Progenitor cell of endocrine pancreas (in vitro differentiated cells): ENCODE measurements around the gene ATXN7. TPM values are rescaled to one million over a fixed set of nuclear protein-coding genes. Genes with fewer than 3 reads are reported as not detected.

Experiments
- DNase-seq: peaks from one replicate; pipeline ENCODE4 v3.0.0; 2021; ENCODE audit warnings: low spot score; ENCODE audit not compliant: unreplicated experiment
- H3K27ac Mint-ChIP-seq: 2 replicates; pipeline ENCODE4 v1.8.0; 2021; ENCODE audit warnings: mild to moderate bottlenecking, moderate library complexity, mixed read lengths
- H3K27me3 Mint-ChIP-seq: 2 replicates; pipeline ENCODE4 v1.8.0; 2021; ENCODE audit warnings: mixed read lengths
- H3K36me3 Mint-ChIP-seq: 2 replicates; pipeline ENCODE4 v1.8.0; 2022; ENCODE audit warnings: mixed read lengths; ENCODE audit not compliant: insufficient read depth
- H3K4me1 Mint-ChIP-seq: 2 replicates; pipeline ENCODE4 v1.8.0; 2021; ENCODE audit warnings: low read depth, mixed read lengths
- H3K4me3 Mint-ChIP-seq: 2 replicates; pipeline ENCODE4 v1.8.0; 2021; ENCODE audit warnings: low read depth, mild to moderate bottlenecking, moderate library complexity, mixed read lengths
- H3K9me3 Mint-ChIP-seq: 2 replicates; pipeline ENCODE4 v1.8.0; 2021; ENCODE audit warnings: low read depth, mixed read lengths
- CTCF ChIP-seq: fragments of 200-600 bp; sonication (generic); IDR thresholded peaks from one replicate; pipeline ENCODE4 v1.5.0; 2021; ENCODE audit warnings: antibody characterized with exemption, mild to moderate bottlenecking; ENCODE audit not compliant: unreplicated experiment
- total RNA-seq: library from RNA; stranded (reverse); gene quantifications from 2 replicates; pipeline ENCODE4 v1.2.1, GENCODE V29; 2021

ATXN7 gene
- total RNA-seq, 1 donor from 2014 or later = 36.7 TPM

GRCh38 chr3:64019879-64020278, 156.2 kb downstream of the ATXN7 start:
- Mint-ChIP-seq H3K4me3 (no peak overlapping the region), H3K36me3 (peaks cover 11% of the 10 kb centered on the region), H3K27ac (no peak overlapping the region), H3K27me3 (no peaks in the 10 kb centered on the region), H3K9me3 (no peaks in the 10 kb centered on the region), H3K4me1 (peaks cover 13% of the 10 kb centered on the region)
- no peak for TF ChIP-seq CTCF
- DNase-seq = no peak

GRCh38 chr3:64021922-64022321, 158.3 kb downstream of the ATXN7 start:
- TF ChIP-seq CTCF = no peak
- Mint-ChIP-seq H3K4me3 (peak overlapping the region; percentile 90), H3K4me1 (peaks cover 13% of the 10 kb centered on the region), H3K27ac (no peak overlapping the region), H3K36me3 (peaks cover 10% of the 10 kb centered on the region), H3K27me3 (no peaks in the 10 kb centered on the region), H3K9me3 (no peaks in the 10 kb centered on the region)
- DNase-seq = no peak

GRCh38 chr3:64022451-64023186, 159.0 kb downstream of the ATXN7 start:
- Mint-ChIP-seq H3K27ac (peak overlapping the region; percentile 96), H3K9me3 (no peaks in the 10 kb centered on the region), H3K27me3 (no peaks in the 10 kb centered on the region), H3K4me3 (peak overlapping the region; percentile 90), H3K36me3 (peaks cover 10% of the 10 kb centered on the region), H3K4me1 (peaks cover 17% of the 10 kb centered on the region)
- DNase-seq = no peak
- TF ChIP-seq CTCF = no peak

GRCh38 chr3:64023187-64023860, 159.7 kb downstream of the ATXN7 start, which contains the start of gene PSMD6:
Gene PSMD6, minus strand, starts transcription at chr3:64023494. Its CDS starts 75 bp downstream, at chr3:64023419.
- H3K27me3 Mint-ChIP-seq = peaks cover 3% of the 10 kb centered on the region
- no peaks in the 10 kb centered on the region for H3K9me3 Mint-ChIP-seq
- TF ChIP-seq CTCF = peak; percentile 100
- H3K4me1 Mint-ChIP-seq = peaks cover 17% of the 10 kb centered on the region
- peak within 1 kb of the TSS; percentile 90 for H3K4me3 Mint-ChIP-seq
- H3K27ac Mint-ChIP-seq = peak within 1 kb of the TSS; percentile 96
- peak; percentile 95 for DNase-seq
- H3K36me3 Mint-ChIP-seq = peaks cover 9% of the 10 kb centered on the region

GRCh38 chr3:64023861-64024223, 160.2 kb downstream of the ATXN7 start:
- peaks cover 5% of the 10 kb centered on the region for H3K27me3 Mint-ChIP-seq
- peaks cover 9% of the 10 kb centered on the region for H3K36me3 Mint-ChIP-seq
- H3K9me3 Mint-ChIP-seq = no peaks in the 10 kb centered on the region
- H3K4me3 Mint-ChIP-seq = peak overlapping the region; percentile 90
- H3K4me1 Mint-ChIP-seq = peaks cover 17% of the 10 kb centered on the region
- DNase-seq = no peak
- TF ChIP-seq CTCF = no peak
- peak overlapping the region; percentile 62 for H3K27ac Mint-ChIP-seq
